Measurements from ENCODE around the gene VMAC.

VMAC gene

DNA sequence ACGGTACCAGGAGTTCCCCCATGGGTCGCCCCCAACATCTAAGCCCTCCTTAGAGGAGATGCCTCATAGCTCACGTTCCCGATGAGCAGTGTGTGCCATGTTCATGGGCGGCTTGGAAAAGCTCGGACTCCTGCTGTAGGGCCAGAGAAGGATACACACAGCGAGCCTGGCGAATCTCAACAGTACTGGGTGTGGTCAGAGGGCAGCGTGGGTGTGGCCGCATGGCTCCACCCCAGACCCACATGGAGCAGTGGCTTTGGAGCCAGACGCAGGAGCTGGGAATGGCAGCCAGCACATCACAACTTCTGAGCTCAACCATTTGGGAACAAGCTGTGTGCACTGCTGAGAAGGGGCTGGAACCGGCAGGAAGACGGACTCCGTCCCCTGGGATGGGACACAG is 25.0 kb downstream of the VMAC start:
- no peaks in the 10 kb centered on the region for H3K27me3 ChIP-seq (replicated peaks; ENCODE audit: insufficient read depth, low read length)
- H3F3A ChIP-seq (ENCODE audit: insufficient read depth, low read length) = no peaks in the 10 kb centered on the region
- no peak overlapping the region for H3K4me3 ChIP-seq (ENCODE audit: low read length)
- H3K4me1 ChIP-seq (ENCODE audit: low read length) = no peaks in the 10 kb centered on the region
- TF ChIP-seq EZH2phosphoT487 (IDR thresholded peaks at IDR 0.05; ENCODE audit: low read length) (no peak), EZH2 (optimal IDR thresholded peaks at IDR 0.05; ENCODE audit: low read depth, low read length) (no peak)
- TF ChIP-seq, protein P1, sequence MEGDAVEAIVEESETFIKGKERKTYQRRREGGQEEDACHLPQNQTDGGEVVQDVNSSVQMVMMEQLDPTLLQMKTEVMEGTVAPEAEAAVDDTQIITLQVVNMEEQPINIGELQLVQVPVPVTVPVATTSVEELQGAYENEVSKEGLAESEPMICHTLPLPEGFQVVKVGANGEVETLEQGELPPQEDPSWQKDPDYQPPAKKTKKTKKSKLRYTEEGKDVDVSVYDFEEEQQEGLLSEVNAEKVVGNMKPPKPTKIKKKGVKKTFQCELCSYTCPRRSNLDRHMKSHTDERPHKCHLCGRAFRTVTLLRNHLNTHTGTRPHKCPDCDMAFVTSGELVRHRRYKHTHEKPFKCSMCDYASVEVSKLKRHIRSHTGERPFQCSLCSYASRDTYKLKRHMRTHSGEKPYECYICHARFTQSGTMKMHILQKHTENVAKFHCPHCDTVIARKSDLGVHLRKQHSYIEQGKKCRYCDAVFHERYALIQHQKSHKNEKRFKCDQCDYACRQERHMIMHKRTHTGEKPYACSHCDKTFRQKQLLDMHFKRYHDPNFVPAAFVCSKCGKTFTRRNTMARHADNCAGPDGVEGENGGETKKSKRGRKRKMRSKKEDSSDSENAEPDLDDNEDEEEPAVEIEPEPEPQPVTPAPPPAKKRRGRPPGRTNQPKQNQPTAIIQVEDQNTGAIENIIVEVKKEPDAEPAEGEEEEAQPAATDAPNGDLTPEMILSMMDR (IDR thresholded peaks at IDR 0.05; ENCODE audit: low read length) = no peak
- H3K9ac ChIP-seq (ENCODE audit: low read length) = no peak overlapping the region
- no peak for DNase-seq
- H4K20me1 ChIP-seq (ENCODE audit: insufficient read depth, low read length) = 0 out of 2 replicates have a peak, but pooled peaks cover 5% of the 10 kb centered on the region
- H3K4me2 ChIP-seq (ENCODE audit: low read depth, low read length) = no peak overlapping the region
- peaks cover 16% of the 10 kb centered on the region for H3K79me2 ChIP-seq (ENCODE audit: low read length)
- H2AFZ ChIP-seq (ENCODE audit: low read length) = no peak overlapping the region
- H3K27ac ChIP-seq (ENCODE audit: low read length) = no peak overlapping the region
- H3K9me2 ChIP-seq (replicated peaks; ENCODE audit: insufficient read depth, low read length) = no peaks in the 10 kb centered on the region
- no peaks in the 10 kb centered on the region for H3K9me3 ChIP-seq (replicated peaks; ENCODE audit: insufficient read depth, low read length)
- peaks cover 28% of the 10 kb centered on the region; the same call in 1 of the 2 replicates for H3K36me3 ChIP-seq (replicated peaks; ENCODE audit: insufficient read depth, low read length)

DNA sequence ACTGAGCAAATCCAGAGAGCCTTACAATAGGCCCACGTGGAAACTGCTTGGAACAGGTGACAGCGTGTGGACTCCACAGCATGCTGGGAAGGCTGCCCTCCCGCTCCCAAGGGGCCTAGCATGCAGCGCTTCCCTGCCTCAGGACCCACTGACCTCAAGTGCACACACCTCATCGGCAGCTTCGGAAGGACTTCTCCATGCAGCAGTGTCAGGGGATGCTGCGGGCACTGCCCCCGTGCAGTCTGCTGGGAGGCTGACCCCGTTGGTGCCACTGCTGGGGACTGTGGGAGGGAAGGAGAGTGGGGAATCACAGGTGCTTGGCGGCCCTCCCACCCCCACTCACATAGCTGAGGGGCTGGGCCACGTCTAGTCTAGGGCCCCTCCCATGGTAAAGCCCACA is 26.6 kb downstream of the VMAC start:
- Histone ChIP-seq H3K27ac (ENCODE audit: low read length) (no peak overlapping the region), H3K4me3 (ENCODE audit: low read length) (no peak overlapping the region), H3K9me2 (replicated peaks; ENCODE audit: insufficient read depth, low read length) (no peaks in the 10 kb centered on the region), H3F3A (ENCODE audit: insufficient read depth, low read length) (no peaks in the 10 kb centered on the region), H4K20me1 (ENCODE audit: insufficient read depth, low read length) (0 out of 2 replicates have a peak, but pooled peaks cover 5% of the 10 kb centered on the region), H2AFZ (ENCODE audit: low read length) (no peak overlapping the region), H3K9ac (ENCODE audit: low read length) (no peak overlapping the region), H3K36me3 (replicated peaks; ENCODE audit: insufficient read depth, low read length) (peaks cover 17% of the 10 kb centered on the region; the same call in 1 of the 2 replicates), H3K4me2 (ENCODE audit: low read depth, low read length) (no peak overlapping the region), H3K79me2 (ENCODE audit: low read length) (peaks cover 32% of the 10 kb centered on the region), H3K27me3 (replicated peaks; ENCODE audit: insufficient read depth, low read length) (no peaks in the 10 kb centered on the region), H3K9me3 (replicated peaks; ENCODE audit: insufficient read depth, low read length) (no peaks in the 10 kb centered on the region), H3K4me1 (ENCODE audit: low read length) (no peaks in the 10 kb centered on the region)
- no peak for DNase-seq
- TF ChIP-seq, protein P1 (IDR thresholded peaks at IDR 0.05; ENCODE audit: low read length) = no peak
- no peak for TF ChIP-seq EZH2phosphoT487 (IDR thresholded peaks at IDR 0.05; ENCODE audit: low read length)
- no peak for TF ChIP-seq EZH2 (optimal IDR thresholded peaks at IDR 0.05; ENCODE audit: low read depth, low read length)

DNA sequence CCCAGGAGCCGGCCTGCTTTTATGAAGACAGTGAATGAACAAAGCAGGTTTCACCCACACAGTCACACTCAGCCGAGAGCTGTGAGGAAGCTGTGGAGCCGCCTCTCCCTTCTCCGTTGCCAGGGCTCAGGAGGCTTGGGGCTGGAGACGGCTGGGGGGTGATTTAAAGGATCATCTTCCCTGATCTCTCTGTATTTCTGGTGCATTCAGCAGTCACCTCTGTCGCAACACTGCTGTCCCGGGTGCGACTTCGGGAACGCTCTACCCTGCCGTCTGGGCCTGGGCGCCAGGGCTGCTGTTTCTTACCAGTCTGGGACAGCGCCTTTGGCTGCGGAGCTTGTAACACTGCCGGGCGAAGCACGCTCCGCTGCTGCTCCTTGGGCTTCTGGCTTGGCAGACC is 27.5 kb downstream of the VMAC start:
- H3K9me2 ChIP-seq (replicated peaks; ENCODE audit: insufficient read depth, low read length) = no peaks in the 10 kb centered on the region
- H3K9me3 ChIP-seq (replicated peaks; ENCODE audit: insufficient read depth, low read length) = no peaks in the 10 kb centered on the region
- H3K27ac ChIP-seq (ENCODE audit: low read length) = no peak overlapping the region
- H3K9ac ChIP-seq (ENCODE audit: low read length) = no peak overlapping the region
- no peak overlapping the region for H3K4me2 ChIP-seq (ENCODE audit: low read depth, low read length)
- H4K20me1 ChIP-seq (ENCODE audit: insufficient read depth, low read length) = 0 out of 2 replicates have a peak, but pooled peaks cover 5% of the 10 kb centered on the region
- TF ChIP-seq EZH2phosphoT487 (IDR thresholded peaks at IDR 0.05; ENCODE audit: low read length) = no peak
- TF ChIP-seq, protein P1 (IDR thresholded peaks at IDR 0.05; ENCODE audit: low read length) = no peak
- TF ChIP-seq EZH2 (optimal IDR thresholded peaks at IDR 0.05; ENCODE audit: low read depth, low read length) = no peak
- no peak overlapping the region for H3K4me3 ChIP-seq (ENCODE audit: low read length)
- H3K36me3 ChIP-seq (replicated peaks; ENCODE audit: insufficient read depth, low read length) = peaks cover 10% of the 10 kb centered on the region; the same call in 1 of the 2 replicates
- no peaks in the 10 kb centered on the region for H3K4me1 ChIP-seq (ENCODE audit: low read length)
- H3F3A ChIP-seq (ENCODE audit: insufficient read depth, low read length) = no peaks in the 10 kb centered on the region
- no peaks in the 10 kb centered on the region for H3K27me3 ChIP-seq (replicated peaks; ENCODE audit: insufficient read depth, low read length)
- H2AFZ ChIP-seq (ENCODE audit: low read length) = no peak overlapping the region
- peaks cover 40% of the 10 kb centered on the region for H3K79me2 ChIP-seq (ENCODE audit: low read length)
- DNase-seq = no peak
